Endothelial cell of umbilical vein (primary cell): ENCODE measurements around the gene CCDC142. TPM values are rescaled to one million over a fixed set of nuclear protein-coding genes. Genes with fewer than 3 reads are reported as not detected.

Experiments
- BruUV-seq: library from RNA; stranded (reverse); fragments of 400-500 nt; replicated peaks from 2 replicates; lab custom pipeline; 2021; lab: Mats Ljungman, UMichigan
- CTCF ChIA-PET: fragments of 300-600, 350-600 bp; sonication (Branson Sonifier 250); formaldehyde crosslinking; loops from one replicate; lab custom pipeline; 2021; ENCODE audit warnings: antibody characterized with exemption, inconsistent platforms; lab: Charles Lee
- POLR2A ChIA-PET: fragments of 300-600, 350-600 bp; sonication (Branson Sonifier 250); formaldehyde crosslinking; loops from one replicate; lab custom pipeline; 2021; ENCODE audit warnings: antibody characterized with exemption, inconsistent platforms; lab: Charles Lee
- DNase-seq: peaks from one replicate; pipeline ENCODE4 v3.0.0-alpha.2; 2011; ENCODE audit warnings: low read depth, low spot score
- FAIRE-seq: peaks from 2 replicates; lab custom pipeline; 2011; peaks lifted over from hg19 to GRCh38; lab: Jason Lieb, UNC
- H2AFZ ChIP-seq: 2 replicates; pipeline ENCODE4 v1.6.0; 2012; ENCODE audit warnings: low read depth, low read length, control low read depth, inconsistent platforms
- H3K27ac ChIP-seq: 2 replicates; pipeline ENCODE4 v1.5.1; 2011; ENCODE audit warnings: low read depth, mild to moderate bottlenecking, control low read depth, low read length, moderate library complexity; ENCODE audit not compliant: insufficient read depth
- H3K27me3 ChIP-seq, 2 experiments: 2 replicates each; pipeline versions ENCODE4 v1.6.0 to v1.6.1; 2011; ENCODE audit warnings: low read length in 2 of 2, mixed read lengths in 1 of 2; ENCODE audit not compliant: control insufficient read depth in 2 of 2, insufficient read depth in 2 of 2
- H3K36me3 ChIP-seq, 2 experiments: 2 replicates in 1 of 2; 3 replicates in 1 of 2; pipeline ENCODE4 v1.5.1; 2011; ENCODE audit warnings: low read length in 2 of 2, mild to moderate bottlenecking in 1 of 2, moderate library complexity in 1 of 2; ENCODE audit not compliant: control insufficient read depth in 2 of 2, insufficient read depth in 2 of 2; ENCODE audit errors: extremely low read depth in 1 of 2
- H3K4me1 ChIP-seq: 3 replicates; pipeline ENCODE4 v1.5.1; 2011; ENCODE audit warnings: mild to moderate bottlenecking, low read length; ENCODE audit not compliant: control insufficient read depth, insufficient read depth; ENCODE audit errors: extremely low read depth
- H3K4me2 ChIP-seq: 2 replicates; pipeline ENCODE4 v1.6.1; 2011; ENCODE audit warnings: low read length, control low read depth, mixed read lengths; ENCODE audit not compliant: insufficient read depth
- H3K4me3 ChIP-seq, 3 experiments: fragments of 200-600 bp in 1 of 3; sonication (generic), shearing (Covaris generic) in 1 of 3; replicated peaks in 1 of 3; 2 replicates each; pipeline ENCODE4 v1.5.1; 2011 to 2016; ENCODE audit warnings: control low read depth in 3 of 3, low read length in 3 of 3, mild to moderate bottlenecking in 2 of 3, inconsistent platforms in 1 of 3, low read depth in 1 of 3, moderate library complexity in 1 of 3; ENCODE audit not compliant: insufficient read depth in 1 of 3
- H3K79me2 ChIP-seq: 2 replicates; pipeline ENCODE4 v1.6.0; 2012; ENCODE audit warnings: low read length, inconsistent platforms; ENCODE audit not compliant: control insufficient read depth, insufficient read depth
- H3K9ac ChIP-seq: replicated peaks from 2 replicates; pipeline ENCODE3; 2011; ENCODE audit warnings: low read length, control low read depth; ENCODE audit not compliant: insufficient read depth; ENCODE audit errors: extremely low read depth
- H3K9me1 ChIP-seq: replicated peaks from 3 replicates; pipeline ENCODE4 v1.6.0; 2011; ENCODE audit warnings: mild to moderate bottlenecking, low read length; ENCODE audit not compliant: control insufficient read depth, insufficient read depth; ENCODE audit errors: extremely low read depth
- H3K9me3 ChIP-seq: replicated peaks from 2 replicates; pipeline ENCODE4 v1.5.1; 2012; ENCODE audit warnings: low read length, inconsistent platforms; ENCODE audit not compliant: control insufficient read depth, insufficient read depth
- H4K20me1 ChIP-seq: replicated peaks from 2 replicates; pipeline ENCODE3; 2011; ENCODE audit warnings: mild to moderate bottlenecking, low read length; ENCODE audit not compliant: control insufficient read depth, insufficient read depth; ENCODE audit errors: extremely low read depth
- CTCF ChIP-seq, 2 donors: IDR thresholded peaks; 1 replicate in 1 of 2; 2 replicates in 1 of 2; pipeline ENCODE4 v1.5.1; 2011; ENCODE audit warnings: low read length in 2 of 2, mild to moderate bottlenecking in 2 of 2, moderate library complexity in 2 of 2, control low read depth in 1 of 2, inconsistent platforms in 1 of 2, low read depth in 1 of 2; ENCODE audit not compliant: insufficient read depth in 1 of 2; ENCODE audit errors: extremely low read depth in 1 of 2
- EZH2 ChIP-seq: IDR thresholded peaks from 2 replicates; pipeline ENCODE4 v1.6.1; 2012; ENCODE audit warnings: borderline replicate concordance, low read depth, mild to moderate bottlenecking, moderate library complexity, low read length, inconsistent platforms; ENCODE audit not compliant: severe bottlenecking
- FOS ChIP-seq: IDR thresholded peaks from 2 replicates; pipeline ENCODE4 v1.6.1; 2011; ENCODE audit warnings: mild to moderate bottlenecking, low read length, moderate library complexity, borderline replicate concordance; ENCODE audit not compliant: insufficient read depth
- GATA2 ChIP-seq: IDR thresholded peaks from 2 replicates; pipeline ENCODE4 v1.7.0; 2011; ENCODE audit warnings: low read depth, mild to moderate bottlenecking, moderate library complexity, mixed read lengths, low read length; ENCODE audit not compliant: insufficient read length, insufficient read depth
- JUN ChIP-seq: IDR thresholded peaks from 2 replicates; pipeline ENCODE4 v1.6.1; 2011; ENCODE audit warnings: borderline replicate concordance, low read depth; ENCODE audit not compliant: insufficient read length, insufficient read depth
- MYC ChIP-seq: IDR thresholded peaks from one replicate; pipeline ENCODE4 v1.6.1; 2011; ENCODE audit warnings: mild to moderate bottlenecking, low read depth, low read length
- POLR2A ChIP-seq: IDR thresholded peaks from 2 replicates; pipeline ENCODE4 v1.6.1; 2012; ENCODE audit warnings: low read depth, mild to moderate bottlenecking, control low read depth, low read length
- POLR2AphosphoS5 ChIP-seq: IDR thresholded peaks from 2 replicates; pipeline ENCODE4 v1.6.1; 2012; ENCODE audit warnings: low read depth, mild to moderate bottlenecking, control low read depth, low read length, moderate library complexity; ENCODE audit not compliant: insufficient read depth
- dilution Hi-C: fragments of 300-500 bp; cut with MboI; formaldehyde crosslinking; loops from one replicate; pipeline ENCODE4 v1.15.0; 2019; ENCODE audit warnings: low sequenced_read_pairs; ENCODE audit not compliant: extremely low pct_ligation_motif_present
- intact Hi-C: fragments of 100-400 bp; cut with micrococcal nuclease; formaldehyde crosslinking; loops from one replicate; pipeline ENCODE4 v1.10.0; 2022
- polyA plus RNA-seq, 4 experiments: library from polyadenylated mRNA; depleted of rRNA in 3 of 4; stranded (reverse) in 3 of 4; unstranded in 1 of 4; fragments of >200 nt; gene quantifications; 2 replicates each; pipeline versions ENCODE4 v1.2.1 to v1.2.3, GENCODE V29; 2011 to 2012; ENCODE audit warnings: missing spikeins in 1 of 4
- total RNA-seq: library from RNA; stranded (reverse); gene quantifications from 2 replicates; pipeline ENCODE4 v1.2.3, GENCODE V29; 2021
- TF ChIP-seq, protein P1 (sequence below): IDR thresholded peaks from 2 replicates; pipeline ENCODE4 v1.6.1; 2011; ENCODE audit not compliant: insufficient read depth, insufficient read length

The CCDC142 gene
- total and polyA plus RNA-seq, 2 donors (not counting 3 experiments of a cell fraction or from before 2014, with no cell fraction given) = 12.8 to 23.8 TPM

DNA sequence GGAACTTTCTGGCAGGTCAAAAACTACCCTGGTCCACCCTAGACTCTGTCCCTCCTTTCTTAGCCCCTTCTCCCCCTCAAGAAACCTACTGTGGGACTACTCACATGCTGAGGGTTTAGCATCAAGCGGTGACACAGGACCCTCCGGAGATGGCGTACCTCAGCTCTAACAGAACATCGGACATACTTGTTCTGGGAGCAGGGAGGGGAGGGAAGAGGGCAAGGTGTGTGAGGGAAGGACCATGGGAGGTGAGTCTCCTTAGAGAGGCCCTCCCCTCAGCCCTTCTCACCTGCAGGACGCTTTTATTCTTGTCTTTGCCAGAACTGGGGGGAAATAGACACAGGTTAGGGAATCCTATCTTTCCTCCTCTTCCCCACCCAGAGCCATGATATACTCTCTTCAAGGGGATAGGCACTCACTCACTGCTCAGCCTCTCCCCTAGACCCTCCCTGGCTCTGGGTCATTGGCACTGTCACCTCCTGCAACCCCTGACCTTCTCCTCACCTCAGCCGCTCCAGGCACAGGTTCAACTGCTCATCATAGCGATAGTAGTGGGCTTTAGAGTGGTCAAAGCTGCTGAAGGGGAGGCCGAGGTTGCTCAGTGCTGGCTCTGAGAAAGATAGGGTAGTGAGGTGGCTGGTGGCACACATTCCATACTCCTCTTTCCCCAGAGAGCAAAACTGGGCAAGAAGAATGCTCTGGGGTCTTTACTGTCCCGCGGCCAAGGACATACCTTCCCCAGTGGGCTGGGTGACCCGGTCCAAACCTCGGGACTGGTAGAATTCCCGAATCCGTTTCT is 22.8 kb upstream of the CCDC142 start:
- no TSS peak for BruUV-seq
- Histone ChIP-seq H3K9ac (no peak overlapping the region), H3K4me3 (no peak overlapping the region), H3K36me3 (peaks cover 0 to 4% of the 10 kb centered on the region in 2 experiments), H3K9me1 (no peaks in the 10 kb centered on the region), H3K9me3 (no peaks in the 10 kb centered on the region), H2AFZ (no peak overlapping the region), H4K20me1 (no peaks in the 10 kb centered on the region), H3K4me1 (peaks cover 29% of the 10 kb centered on the region), H3K27me3 (peaks cover 15 to 26% of the 10 kb centered on the region in 2 experiments), H3K79me2 (peaks cover 4% of the 10 kb centered on the region), H3K27ac (no peak overlapping the region), H3K4me2 (no peak overlapping the region)
- intact Hi-C loops (loop anchor here (2.0 kb wide), 1 partner anchor 49 kb away; the partner anchor contains the start of gene DOK1), dilution Hi-C loops (no loop called here)
- ChIA-PET POLR2A (interaction anchor here (0.6 kb wide), 1 partner anchor 48 kb away, joined by 4 read pairs; no protein-coding TSS in a partner anchor), CTCF (interaction anchor here (1.9 kb wide), 1 partner anchor 26 kb away, joined by 6 read pairs; no protein-coding TSS in a partner anchor)
- DNase-seq (no peak), FAIRE-seq (no peak)
- TF ChIP-seq MYC = no peak
- no peak for TF ChIP-seq FOS
- TF ChIP-seq GATA2 = no peak
- no peak for TF ChIP-seq POLR2A
- TF ChIP-seq, protein P1, sequence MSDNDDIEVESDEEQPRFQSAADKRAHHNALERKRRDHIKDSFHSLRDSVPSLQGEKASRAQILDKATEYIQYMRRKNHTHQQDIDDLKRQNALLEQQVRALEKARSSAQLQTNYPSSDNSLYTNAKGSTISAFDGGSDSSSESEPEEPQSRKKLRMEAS = no peak
- TF ChIP-seq JUN = no peak
- TF ChIP-seq EZH2 = no peak
- no peak for TF ChIP-seq POLR2AphosphoS5
- TF ChIP-seq CTCF (IDR thresholded peaks at IDR 0.05; ENCODE audit: extremely low read depth in 1 of 2, insufficient read depth in 1 of 2, low read depth in 1 of 2, low read length in 2 of 2) = no peak
